NCI-H2227 treated with DMSO at 0.1 percent for 48 hours (cell line): Measurements from ENCODE around the gene NLRP5.
"Not testable (repeated sequence)": the region's sequence is repeated elsewhere in the genome, so short reads cannot be mapped to it uniquely, and the experiment has no call there.

Experiments
- DNase-seq: peaks from one replicate; lab custom pipeline; 2025; lab: John Stamatoyannopoulos, UW

NLRP5 gene

GRCh38 chr19:56098731-56099568 lies 112.4 kb downstream of the NLRP5 start:
- DNase-seq, result no peak

- no peak for DNase-seq
Measured at GRCh38 chr19:56099638-56100539, 113.3 kb downstream of the NLRP5 start.

DNA sequence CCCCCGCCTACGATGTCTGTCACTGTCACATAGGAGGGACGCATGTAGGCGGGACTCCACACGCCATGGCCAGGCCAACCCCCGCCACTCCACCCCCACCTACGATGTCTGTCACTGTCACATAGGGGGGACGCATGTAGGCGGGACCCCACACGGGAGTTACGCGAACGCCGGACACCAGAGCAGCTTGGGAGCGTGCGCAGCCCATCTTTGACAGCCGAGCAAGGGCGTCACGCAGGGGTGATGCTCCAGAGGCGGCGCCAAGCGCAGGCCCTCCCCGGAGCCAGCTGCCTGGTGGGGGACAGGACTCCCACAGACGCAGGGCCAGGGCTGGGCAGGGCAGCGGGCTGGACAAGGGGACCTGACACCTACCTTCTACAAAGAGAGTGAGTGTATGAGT lies 114.5 kb downstream of the NLRP5 start:
- no peak for DNase-seq

GRCh38 chr19:56101746-56102535 lies 115.4 kb downstream of the NLRP5 start:
- no peak for DNase-seq

- DNase-seq, result no peak
Measured at GRCh38 chr19:56103027-56103614, 116.5 kb downstream of the NLRP5 start.

DNA sequence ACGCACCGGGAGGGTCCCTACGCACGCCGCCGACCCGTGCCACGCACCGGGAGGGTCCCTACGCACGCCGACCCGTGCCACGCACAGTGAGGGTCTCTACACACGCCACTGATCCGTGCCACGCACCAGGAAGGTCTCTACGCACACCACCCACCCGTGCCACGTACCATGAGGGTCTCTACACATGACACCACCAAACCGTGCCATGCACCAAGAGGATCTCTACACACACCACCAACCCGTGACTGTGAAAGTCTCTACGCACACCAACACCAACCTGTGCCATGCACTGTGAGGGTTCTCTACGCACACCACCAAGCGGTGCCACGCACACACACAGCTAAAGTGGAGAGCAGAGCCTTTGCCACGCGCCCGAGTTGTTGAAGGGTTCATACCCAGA lies 117.8 kb downstream of the NLRP5 start:
- DNase-seq, result no peak

DNA sequence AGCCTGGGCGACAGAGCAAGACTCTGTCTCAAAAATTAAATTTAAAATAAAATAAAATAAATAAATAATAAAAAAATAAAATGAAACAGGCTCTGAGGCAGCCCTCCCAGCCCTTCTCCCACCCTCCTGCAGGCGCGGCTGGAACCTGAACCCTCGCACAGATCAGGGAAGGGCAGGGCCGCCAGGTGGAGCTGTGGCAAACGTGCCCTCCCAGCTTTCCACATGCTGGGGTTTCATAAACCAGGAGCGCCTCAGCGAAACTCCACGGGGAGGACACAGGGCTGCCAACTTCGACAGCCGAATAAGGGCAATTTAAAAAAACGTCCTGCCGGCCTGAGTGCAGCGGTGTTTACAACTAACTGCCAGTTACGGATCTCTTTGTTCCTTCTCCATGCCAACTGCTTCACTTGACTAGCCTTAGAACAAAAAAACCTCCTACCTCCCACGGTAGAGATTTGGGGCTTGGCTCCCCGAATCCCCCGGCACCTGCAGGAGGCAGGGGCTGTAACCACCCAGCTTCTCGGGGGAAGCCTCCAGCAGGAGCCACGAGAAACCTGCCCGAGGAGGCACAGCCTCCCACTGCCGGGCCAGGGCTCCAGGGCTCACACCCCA lies 118.6 kb downstream of the NLRP5 start:
- no peak for DNase-seq

- not testable (repeated sequence) for DNase-seq
Measured at GRCh38 chr19:56105831-56106396, 119.3 kb downstream of the NLRP5 start.

DNA sequence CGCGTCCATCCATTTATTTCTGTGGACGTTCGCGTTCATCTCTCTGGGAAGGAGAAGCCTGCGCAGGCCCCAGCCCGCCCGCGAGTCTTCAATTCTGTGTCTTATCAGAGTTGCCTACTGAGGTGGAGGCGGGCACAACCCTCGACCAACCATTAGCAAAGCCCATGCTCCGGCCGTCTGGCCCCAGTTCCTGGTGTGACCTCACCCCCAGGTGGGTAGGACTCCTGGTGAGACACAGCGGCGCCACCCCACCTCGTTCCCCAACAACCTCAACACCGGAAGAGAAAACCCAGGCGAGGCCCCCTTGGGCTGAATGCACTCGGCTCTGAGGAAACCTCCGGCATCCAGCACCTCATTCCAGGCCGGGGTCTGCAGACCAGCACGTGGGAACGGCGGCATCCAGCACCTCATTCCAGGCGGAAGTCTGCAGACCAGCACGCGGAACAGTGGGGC lies 119.8 kb downstream of the NLRP5 start:
- no peak for DNase-seq

DNA sequence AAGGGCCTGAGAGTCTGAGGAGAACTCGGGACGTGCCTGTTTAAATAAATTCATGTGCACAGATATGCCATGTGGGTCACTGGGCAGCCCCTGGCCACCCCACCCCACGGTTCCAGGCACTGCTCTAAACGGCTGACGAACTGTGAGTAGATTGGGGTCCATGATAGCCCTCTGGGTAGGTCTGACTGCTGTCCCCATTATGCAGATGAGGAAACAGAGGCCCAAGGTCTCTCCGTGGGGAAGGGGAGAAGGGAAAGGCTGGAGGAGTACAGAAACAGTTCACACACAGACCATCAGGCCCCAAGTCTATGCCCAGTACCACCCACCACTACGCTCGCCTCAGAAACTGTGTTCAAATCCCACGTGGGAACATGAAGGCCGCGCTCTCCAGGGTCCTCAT lies 120.4 kb downstream of the NLRP5 start:
- no peak for DNase-seq

DNA sequence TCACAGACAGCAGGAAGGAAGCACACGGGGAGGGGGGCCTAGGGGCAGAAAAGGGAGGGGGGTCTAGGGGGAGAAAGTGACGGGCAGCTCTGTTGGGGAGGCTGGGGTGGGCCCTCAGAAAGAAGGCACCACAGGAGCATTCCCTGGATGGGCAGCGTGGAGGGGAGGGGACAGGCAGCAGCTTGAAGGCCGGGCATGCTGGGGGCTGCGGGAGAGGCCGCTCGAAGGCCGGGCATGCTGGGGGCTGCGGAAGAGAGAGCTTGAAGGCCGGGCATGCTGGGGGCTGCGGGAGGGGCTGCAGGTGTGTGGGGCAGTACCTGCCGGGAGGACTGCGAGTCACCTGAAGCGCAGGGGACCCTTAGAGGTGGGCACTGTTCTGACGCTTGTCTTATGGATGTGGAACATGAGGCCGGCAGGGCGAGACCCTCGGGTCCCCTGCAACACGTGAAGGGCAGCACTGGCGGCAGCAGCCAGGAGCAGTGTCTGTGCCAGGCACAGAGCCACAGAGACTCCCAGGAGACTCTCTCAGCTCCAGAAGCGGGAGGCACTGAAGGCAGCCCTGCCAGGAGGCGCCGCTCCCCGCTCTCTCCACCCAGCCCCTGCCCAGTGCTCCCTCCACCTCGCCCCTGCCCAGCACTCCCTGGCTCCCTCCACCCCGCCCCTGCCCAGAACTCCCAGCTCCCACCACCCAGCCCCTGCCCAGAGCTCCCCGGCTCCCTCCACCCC lies 121.2 kb downstream of the NLRP5 start:
- DNase-seq, result no peak

GRCh38 chr19:56108447-56109195 lies 122.0 kb downstream of the NLRP5 start:
- no peak for DNase-seq

- no peak for DNase-seq
Measured at GRCh38 chr19:56109226-56109625, 122.7 kb downstream of the NLRP5 start.

DNA sequence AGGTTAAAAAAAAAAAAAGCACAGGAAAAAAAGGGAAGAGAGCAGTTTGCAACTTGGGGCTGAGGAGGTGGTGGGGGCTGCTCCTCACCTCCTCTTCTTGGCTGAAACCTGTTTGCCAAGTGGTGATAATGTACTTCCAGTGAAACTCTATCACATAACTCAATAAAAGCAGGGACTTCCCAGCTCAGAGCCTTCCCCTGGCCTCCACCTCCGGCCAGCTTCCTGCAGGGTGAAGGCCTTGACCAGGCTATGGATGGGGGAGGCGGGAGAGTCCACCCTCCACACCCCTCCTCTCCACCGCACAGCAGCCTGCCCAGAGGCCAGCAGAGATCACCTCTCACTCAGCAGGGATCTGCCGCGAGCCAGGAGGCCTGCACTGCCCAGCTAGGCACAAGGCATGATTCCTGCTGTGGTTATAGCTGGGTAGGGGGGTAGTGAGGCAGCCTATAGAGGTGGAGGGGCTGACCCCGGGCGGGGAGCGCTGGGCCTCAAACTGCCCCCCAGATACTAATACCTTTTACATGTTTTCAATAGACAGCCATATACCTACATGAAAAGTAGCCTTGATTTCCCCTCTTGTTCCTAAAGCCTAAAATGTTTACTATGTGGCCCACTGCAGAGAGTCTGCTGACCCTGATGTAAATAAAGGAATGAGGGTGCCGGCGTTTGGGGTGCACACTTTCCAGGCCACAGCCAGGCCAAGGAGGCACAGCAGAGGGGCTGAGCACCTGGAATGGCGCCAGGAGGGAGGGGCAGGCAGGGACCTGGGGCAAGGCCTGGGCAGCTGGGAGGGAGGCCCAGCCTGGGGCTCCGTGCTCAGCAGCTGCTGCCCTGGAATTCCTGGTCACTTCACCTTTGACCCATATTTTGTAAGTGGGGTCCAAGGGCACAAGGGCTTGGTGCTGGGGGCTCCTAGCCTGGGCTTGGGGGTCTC lies 124.2 kb downstream of the NLRP5 start:
- no peak for DNase-seq
